NCI-H1436 treated with DMSO at 0.1 percent for 48 hours (cell line): ENCODE measurements around the gene BRI3.

Source experiments
- DNase-seq: peaks from one replicate; lab custom pipeline; 2025; lab: John Stamatoyannopoulos, UW

BRI3 gene

GRCh38 chr7:98252425-98253054 lies 28.9 kb upstream of the BRI3 start:
- no peak for DNase-seq

- DNase-seq = no peak
Measured at GRCh38 chr7:98254516-98254915, 27.0 kb upstream of the BRI3 start.

GRCh38 chr7:98254951-98255610 lies 26.4 kb upstream of the BRI3 start:
- DNase-seq = no peak

- DNase-seq = no peak
Measured at GRCh38 chr7:98256431-98256830, 25.1 kb upstream of the BRI3 start.

- DNase-seq = no peak
Measured at GRCh38 chr7:98257701-98258100, 23.8 kb upstream of the BRI3 start.

- DNase-seq = no peak
Measured at GRCh38 chr7:98265841-98266271, 15.6 kb upstream of the BRI3 start.

GRCh38 chr7:98266840-98267239 lies 14.6 kb upstream of the BRI3 start:
- no peak for DNase-seq

- no peak for DNase-seq
Measured at GRCh38 chr7:98267303-98267702, 14.2 kb upstream of the BRI3 start.

GRCh38 chr7:98276241-98276761 lies 5.2 kb upstream of the BRI3 start:
- no peak for DNase-seq

GRCh38 chr7:98278408-98278807 lies 3.1 kb upstream of the BRI3 start:
- DNase-seq = no peak

- DNase-seq = no peak
Measured at GRCh38 chr7:98278936-98279335, 2.5 kb upstream of the BRI3 start.

- DNase-seq = no peak
Measured at GRCh38 chr7:98280296-98280695, 1.2 kb upstream of the BRI3 start.

GRCh38 chr7:98281757-98282606 lies 496 bp downstream of the BRI3 start:
- DNase-seq = no peak

- no peak for DNase-seq
Measured at GRCh38 chr7:98282703-98283102, 1.2 kb downstream of the BRI3 start.

- DNase-seq = no peak
Measured at GRCh38 chr7:98283127-98283886, 1.8 kb downstream of the BRI3 start.

- no peak for DNase-seq
Measured at GRCh38 chr7:98283887-98284222, 2.4 kb downstream of the BRI3 start.

GRCh38 chr7:98284335-98285036 lies 3.0 kb downstream of the BRI3 start:
- DNase-seq = no peak

- DNase-seq = no peak
Measured at GRCh38 chr7:98285157-98286092, 3.9 kb downstream of the BRI3 start.

GRCh38 chr7:98286093-98286539 lies 4.6 kb downstream of the BRI3 start:
- DNase-seq = no peak
